ENCODE results near the gene DTX3. TPM values are rescaled to one million over a fixed set of nuclear protein-coding genes. Genes with fewer than 3 reads are reported as not detected.
A peak's percentile ranks its signal among the peaks of the same experiment; 100 is the strongest.

The DTX3 gene
- total RNA-seq, 1 donor from 2014 or later: 65.5 TPM

DNA sequence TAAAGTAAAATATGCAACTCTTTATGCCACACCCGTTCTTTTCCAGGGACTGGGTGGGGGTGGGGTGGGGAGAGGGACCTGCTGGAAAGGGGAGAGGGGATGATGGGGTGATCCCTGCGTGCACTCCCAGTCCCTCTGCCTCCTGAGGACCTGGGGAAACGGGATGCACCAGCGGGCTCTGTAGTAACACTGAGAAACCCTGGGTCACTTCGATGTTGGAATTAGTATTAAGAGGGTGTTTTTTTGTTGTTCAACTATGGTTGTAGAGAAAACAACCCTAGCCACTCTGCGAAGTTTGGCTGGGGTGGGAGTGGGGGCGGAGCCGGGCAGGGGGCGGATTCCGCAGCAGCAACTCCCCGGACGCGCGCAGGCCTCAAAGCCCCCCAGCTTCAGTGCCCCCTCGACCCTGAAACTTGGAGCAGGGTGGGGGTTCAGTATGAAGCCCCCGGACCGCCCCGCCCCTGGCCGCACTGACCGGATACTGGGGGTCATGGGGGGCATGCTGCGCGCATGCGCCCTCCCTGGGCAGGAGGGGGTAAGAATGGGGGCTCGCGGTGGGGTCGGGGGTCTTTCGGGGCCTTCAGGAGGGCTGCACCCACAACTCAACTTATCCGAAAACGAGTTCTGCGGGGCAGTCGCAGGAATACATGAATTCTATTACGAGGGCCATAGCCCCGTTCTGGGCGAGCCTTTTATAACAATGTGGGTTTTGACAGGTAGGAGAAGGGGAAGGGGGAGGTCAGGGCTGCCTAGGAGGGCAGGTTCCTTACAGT is 5.3 kb downstream of the DTX3 start:
- TF ChIP-seq, protein P1, sequence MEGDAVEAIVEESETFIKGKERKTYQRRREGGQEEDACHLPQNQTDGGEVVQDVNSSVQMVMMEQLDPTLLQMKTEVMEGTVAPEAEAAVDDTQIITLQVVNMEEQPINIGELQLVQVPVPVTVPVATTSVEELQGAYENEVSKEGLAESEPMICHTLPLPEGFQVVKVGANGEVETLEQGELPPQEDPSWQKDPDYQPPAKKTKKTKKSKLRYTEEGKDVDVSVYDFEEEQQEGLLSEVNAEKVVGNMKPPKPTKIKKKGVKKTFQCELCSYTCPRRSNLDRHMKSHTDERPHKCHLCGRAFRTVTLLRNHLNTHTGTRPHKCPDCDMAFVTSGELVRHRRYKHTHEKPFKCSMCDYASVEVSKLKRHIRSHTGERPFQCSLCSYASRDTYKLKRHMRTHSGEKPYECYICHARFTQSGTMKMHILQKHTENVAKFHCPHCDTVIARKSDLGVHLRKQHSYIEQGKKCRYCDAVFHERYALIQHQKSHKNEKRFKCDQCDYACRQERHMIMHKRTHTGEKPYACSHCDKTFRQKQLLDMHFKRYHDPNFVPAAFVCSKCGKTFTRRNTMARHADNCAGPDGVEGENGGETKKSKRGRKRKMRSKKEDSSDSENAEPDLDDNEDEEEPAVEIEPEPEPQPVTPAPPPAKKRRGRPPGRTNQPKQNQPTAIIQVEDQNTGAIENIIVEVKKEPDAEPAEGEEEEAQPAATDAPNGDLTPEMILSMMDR (conservative IDR thresholded peaks at IDR 0.05): no peak
- no peaks in the 10 kb centered on the region for H3K9me3 Mint-ChIP-seq
- no peak for DNase-seq (ENCODE audit: extremely low spot score, unreplicated experiment)
- H3K36me3 Mint-ChIP-seq: peaks cover 4% of the 10 kb centered on the region
- H3K27me3 Mint-ChIP-seq: peaks cover 10% of the 10 kb centered on the region
- peak overlapping the region; percentile 61 for H3K27ac Mint-ChIP-seq
- H3K4me1 Mint-ChIP-seq (ENCODE audit: unreplicated experiment): peaks cover 13% of the 10 kb centered on the region
- H3K4me3 Mint-ChIP-seq: peak overlapping the region; percentile 87

DNA sequence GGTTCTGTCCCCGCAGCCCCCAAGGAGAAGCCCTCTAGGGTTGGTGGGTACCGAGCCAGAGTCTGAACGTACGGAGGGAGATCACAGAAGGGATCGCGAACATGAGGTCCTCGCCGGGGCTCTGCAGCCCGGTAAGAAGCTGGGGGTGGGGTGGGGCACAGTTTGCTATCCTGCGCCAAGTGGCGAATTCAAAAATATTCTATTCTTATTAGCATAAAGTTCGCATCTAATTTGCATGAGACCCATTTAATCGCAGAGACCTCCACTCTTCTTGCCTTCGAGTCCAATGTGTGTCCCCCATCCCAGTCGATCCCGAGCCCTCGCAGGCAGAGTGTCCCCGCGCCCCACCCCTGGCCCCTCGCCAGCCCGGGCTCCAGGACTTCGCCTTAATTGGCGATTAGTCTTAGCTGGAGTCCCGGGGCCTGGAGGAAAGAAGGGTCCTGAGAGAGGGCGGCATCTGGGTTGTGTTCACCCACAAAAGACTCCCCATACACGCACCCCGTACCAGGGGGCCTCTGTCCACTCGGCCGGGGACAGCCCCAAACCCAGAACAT is 6.0 kb downstream of the DTX3 start:
- Mint-ChIP-seq H3K4me1 (ENCODE audit: unreplicated experiment) (peaks cover 8% of the 10 kb centered on the region), H3K9me3 (no peaks in the 10 kb centered on the region), H3K36me3 (peaks cover 4% of the 10 kb centered on the region), H3K4me3 (peak overlapping the region; percentile 87), H3K27me3 (peaks cover 12% of the 10 kb centered on the region), H3K27ac (peak overlapping the region; percentile 43)
- TF ChIP-seq, protein P1 (conservative IDR thresholded peaks at IDR 0.05): no peak
- DNase-seq (ENCODE audit: extremely low spot score, unreplicated experiment): no peak

DNA sequence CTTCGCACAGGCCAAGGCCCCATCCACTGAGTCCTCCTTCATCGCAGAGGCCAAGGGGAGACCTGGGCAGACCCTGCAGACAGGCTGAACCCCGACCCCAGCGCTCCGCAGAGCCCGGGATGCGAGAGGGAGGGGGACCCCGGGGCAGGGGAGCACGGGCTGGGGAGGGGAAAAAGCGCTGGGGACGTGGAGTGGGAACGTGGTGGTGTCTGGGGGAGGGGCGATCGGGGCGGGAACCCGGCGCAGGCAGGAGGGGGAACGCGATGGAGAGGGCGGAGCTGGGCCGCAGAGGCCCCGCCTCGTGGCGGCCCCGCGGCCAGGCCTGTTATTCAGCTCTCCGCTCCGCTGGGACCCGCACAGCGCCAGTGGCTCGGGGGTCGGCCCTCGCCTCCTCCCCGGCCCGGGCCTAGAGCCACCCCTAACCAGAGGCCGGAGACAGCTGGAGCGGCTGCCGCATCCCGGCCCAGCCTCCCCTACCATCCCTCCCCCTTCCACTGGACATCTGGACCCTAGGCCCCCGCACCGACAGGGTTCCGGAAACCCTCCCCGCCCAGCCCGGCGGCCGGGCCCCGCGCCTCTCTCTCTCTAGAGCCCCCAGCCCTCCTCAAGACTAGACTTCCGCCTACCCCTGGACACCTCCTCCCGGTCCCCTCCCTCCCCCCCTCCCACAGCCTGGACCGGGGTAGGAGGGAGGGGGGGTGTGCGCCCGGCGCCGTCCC is 6.6 kb downstream of the DTX3 start, which contains the start of gene ARHGEF25:
ARHGEF25 (plus strand) TSS at position 328 of the 719 bp plus-strand sequence. CDS start 460 bp downstream, outside the sequence.
- peak within 1 kb of the TSS; percentile 88 for H3K4me3 Mint-ChIP-seq
- DNase-seq (ENCODE audit: extremely low spot score, unreplicated experiment): peak; percentile 83
- H3K27ac Mint-ChIP-seq: peak within 1 kb of the TSS; percentile 43

DNA sequence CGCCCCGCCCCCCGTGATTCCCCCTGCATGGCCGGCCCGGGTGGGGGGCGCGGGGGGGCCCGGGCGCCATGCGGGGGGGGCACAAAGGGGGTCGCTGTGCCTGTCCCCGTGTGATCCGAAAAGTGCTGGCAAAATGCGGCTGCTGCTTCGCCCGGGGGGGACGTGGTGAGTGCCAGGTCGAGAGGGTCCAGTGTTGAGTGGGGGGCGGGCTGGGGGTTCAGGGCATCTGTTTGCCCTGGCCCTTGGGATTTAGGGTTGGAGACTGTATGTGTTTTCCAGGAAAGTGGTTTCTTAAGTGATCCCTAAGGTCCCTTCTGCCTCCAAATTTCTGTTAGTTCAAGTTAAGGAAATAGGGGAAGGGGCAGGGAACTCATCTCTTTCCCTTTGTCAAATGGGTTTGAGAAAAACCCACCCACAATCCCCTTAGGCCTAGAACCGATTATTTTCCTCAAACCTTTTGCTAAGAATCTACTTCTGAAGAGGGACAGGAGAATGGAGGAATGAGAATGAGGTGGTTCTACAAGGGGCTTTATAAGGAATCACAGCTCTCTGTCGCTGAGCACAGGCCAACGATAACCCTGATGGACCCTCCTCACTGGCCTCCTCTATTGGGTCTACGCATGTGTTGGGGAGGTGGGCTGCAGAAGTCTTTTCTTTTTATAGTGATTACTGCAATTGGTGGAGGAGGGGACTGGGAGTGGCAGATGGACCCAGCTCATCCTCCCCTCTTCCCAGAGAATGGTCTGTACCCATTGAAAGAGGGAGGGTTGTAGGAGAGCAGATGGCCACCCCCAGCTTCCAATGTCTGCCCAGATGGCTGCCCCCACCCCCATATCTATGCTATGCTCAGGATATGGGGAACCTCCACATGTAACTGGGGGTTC is 7.4 kb downstream of the DTX3 start:
- TF ChIP-seq, protein P1 (conservative IDR thresholded peaks at IDR 0.05): no peak
- DNase-seq (ENCODE audit: extremely low spot score, unreplicated experiment): no peak
- Mint-ChIP-seq H3K27me3 (peaks cover 23% of the 10 kb centered on the region), H3K4me3 (peak overlapping the region; percentile 88), H3K9me3 (no peaks in the 10 kb centered on the region), H3K4me1 (ENCODE audit: unreplicated experiment) (peaks cover 4% of the 10 kb centered on the region), H3K27ac (no peak overlapping the region), H3K36me3 (peaks cover 7% of the 10 kb centered on the region)

More for the DNA sequence above, 6.6 kb downstream of the DTX3 start, which contains the start of gene ARHGEF25:
- peaks cover 7% of the 10 kb centered on the region for H3K36me3 Mint-ChIP-seq
- H3K9me3 Mint-ChIP-seq: no peaks in the 10 kb centered on the region
- H3K4me1 Mint-ChIP-seq (ENCODE audit: unreplicated experiment): peaks cover 4% of the 10 kb centered on the region
- TF ChIP-seq, protein P1 (conservative IDR thresholded peaks at IDR 0.05): no peak
- peaks cover 17% of the 10 kb centered on the region for H3K27me3 Mint-ChIP-seq

All from type B pancreatic cell (in vitro differentiated cells).